GM19438 (cell line): ENCODE results near the gene GLUD1.
"Not testable (repeated sequence)": the region's sequence is repeated elsewhere in the genome, so short reads cannot be mapped to it uniquely, and the experiment has no call there.

ENCODE experiments used
- ATAC-seq: cut with Tn5 transposase; IDR thresholded peaks from one replicate; pipeline ENCODE4 v1.9.1; 2021; ENCODE audit warnings: low read depth; ENCODE audit not compliant: unreplicated experiment

GLUD1 gene

GRCh38 chr10:87053577-87054181 lies 41.0 kb downstream of the GLUD1 start:
- no peak for ATAC-seq

GRCh38 chr10:87053111-87053510 lies 41.5 kb downstream of the GLUD1 start:
- ATAC-seq: no peak

DNA sequence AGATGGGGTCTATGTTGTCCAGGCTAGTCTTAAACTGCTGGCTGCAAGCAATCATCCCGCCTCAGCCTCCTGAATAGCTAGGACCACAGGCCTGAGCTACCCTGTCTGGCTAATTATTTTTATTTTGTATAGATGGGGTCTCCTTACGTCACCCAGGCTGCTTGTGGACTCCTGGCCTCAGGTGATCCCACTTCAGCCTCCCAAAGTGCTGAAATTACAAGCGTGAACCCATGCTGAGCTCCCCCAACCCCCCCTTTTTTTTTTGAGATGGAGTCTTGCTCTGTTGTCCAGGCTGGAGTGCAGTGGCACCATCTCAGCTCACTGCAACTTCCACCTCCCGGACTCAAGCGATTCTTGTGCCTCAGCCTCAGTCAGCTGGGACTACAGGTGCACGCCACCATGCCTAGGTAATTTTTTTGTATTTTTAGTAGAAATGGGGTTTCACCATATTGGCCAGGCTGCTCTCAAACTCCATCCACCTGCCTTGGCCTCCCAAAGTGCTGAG lies 49.2 kb downstream of the GLUD1 start:
- ATAC-seq: no peak

DNA sequence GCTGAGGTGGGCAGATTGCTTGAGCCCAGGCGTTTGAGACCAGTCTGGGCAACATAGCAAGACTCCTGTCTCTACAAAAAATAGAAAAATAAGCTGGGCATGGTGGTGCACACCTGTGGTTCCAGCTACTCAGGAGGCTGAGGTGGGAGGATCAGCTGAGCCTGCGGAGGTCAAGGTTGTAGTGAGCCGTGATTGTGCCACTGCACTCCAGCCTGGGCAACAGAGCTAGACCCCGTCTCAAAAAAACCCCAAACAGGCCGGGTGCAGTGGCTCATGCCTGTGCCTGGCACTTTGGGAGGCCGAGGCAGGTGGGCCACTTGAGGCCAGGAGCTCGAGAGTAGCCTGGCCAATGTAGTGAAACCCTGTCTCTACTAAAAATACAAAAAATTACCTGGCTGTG lies 51.1 kb downstream of the GLUD1 start:
- ATAC-seq: not testable (repeated sequence)

GRCh38 chr10:87038786-87039185 lies 55.9 kb downstream of the GLUD1 start:
- no peak for ATAC-seq

DNA sequence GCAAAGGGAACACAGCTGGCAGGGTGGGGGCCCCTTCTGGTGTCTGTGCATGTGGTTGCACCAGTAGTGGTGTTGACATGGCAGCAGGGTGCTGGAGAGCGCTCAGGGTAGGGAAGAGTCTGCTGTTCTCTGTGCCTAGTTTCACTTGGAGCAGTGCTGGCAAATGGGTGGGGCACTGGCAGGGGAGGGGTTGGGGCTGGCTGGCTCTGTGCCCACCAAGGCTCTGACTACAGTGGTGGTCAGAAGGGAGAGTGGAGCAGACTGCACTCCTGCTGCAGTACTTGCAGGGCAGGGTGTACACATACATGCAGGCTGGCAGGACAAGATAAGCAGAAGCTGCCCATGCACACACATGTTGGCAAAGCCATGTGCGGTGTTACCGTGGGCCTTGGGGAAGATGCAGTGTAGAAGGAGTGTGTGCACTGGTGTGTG lies 56.3 kb downstream of the GLUD1 start:
- ATAC-seq: no peak

- no peak for ATAC-seq
These were observed 58.0 kb downstream of the GLUD1 start for GRCh38 chr10:87036623-87037022.

DNA sequence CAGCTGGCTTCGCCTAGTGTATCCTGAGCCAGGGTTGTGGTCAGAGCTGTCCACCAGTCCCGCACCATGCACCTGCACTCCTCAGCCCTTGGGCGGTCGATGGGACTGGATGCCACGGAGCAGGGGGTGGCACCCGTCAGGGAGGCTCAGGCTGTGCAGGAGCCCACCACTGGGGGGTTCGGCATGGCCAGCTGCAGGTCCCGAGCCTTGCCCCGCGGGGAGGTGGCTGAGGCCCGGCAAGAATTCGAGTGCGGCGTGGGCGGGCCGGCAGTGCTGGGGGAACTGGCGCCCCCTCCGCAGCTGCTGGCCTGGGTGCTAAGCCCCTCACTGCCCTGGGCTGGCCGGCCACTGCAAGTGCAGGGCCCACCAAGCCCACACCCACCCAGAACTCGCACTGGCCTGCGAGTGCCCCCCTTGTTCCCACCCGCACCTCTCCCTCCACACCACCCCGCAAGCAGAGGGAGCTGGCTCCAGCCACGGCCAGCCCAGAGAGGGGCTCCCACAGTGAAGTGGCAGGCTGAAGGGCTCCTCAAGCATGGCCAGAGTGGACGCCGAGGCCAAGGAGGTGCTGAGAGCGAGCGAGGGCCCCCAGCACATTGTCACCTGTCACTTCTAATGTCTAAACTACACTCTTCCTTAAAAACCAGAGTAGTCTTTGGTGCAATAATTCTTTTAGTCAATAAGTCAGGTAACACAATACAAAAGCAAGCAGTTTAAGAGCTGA lies 63.6 kb downstream of the GLUD1 start:
- ATAC-seq: no peak

GRCh38 chr10:87030419-87030818 lies 64.2 kb downstream of the GLUD1 start:
- ATAC-seq: not testable (repeated sequence)

- ATAC-seq: not testable (repeated sequence)
These were observed 67.7 kb downstream of the GLUD1 start for GRCh38 chr10:87026747-87027508.

DNA sequence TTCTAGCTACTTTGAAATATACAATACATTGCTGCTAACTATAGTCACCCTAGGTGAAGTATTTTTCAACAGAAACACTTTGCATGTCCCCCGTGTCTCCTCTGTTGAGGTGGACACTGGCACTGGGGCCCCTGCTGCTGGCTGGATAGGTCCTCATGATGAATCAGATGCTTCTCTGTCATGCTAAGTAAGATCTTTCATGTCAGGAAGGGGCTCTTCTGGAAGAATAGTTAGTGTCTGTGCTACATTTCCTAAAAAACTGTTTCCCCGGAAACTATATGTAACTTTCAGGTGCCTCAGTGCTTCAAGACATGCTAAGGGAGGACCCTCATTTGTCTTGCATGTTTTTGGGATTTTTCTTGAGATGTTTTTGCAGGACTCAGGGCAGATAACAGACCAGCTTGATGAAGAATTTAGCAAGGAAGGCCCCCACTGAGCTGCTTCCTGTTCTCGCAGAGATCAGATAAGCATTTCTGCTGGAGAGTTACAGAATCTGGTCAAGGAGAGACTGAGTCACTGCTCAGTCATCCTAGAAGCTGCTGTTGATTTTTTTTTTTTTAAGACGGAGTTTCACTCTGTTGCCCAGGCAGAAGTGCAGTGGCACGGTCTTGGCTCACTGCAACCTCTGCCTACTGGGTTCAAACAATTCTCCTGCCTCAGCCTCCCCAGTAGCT lies 69.2 kb downstream of the GLUD1 start:
- ATAC-seq: not testable (repeated sequence)

GRCh38 chr10:87020056-87020455 lies 74.6 kb downstream of the GLUD1 start, which contains the start of gene FAM25A:
Gene FAM25A (plus strand): TSS chr10:87020294. CDS start chr10:87020325, 31 bp downstream.
- ATAC-seq: not testable (repeated sequence)

DNA sequence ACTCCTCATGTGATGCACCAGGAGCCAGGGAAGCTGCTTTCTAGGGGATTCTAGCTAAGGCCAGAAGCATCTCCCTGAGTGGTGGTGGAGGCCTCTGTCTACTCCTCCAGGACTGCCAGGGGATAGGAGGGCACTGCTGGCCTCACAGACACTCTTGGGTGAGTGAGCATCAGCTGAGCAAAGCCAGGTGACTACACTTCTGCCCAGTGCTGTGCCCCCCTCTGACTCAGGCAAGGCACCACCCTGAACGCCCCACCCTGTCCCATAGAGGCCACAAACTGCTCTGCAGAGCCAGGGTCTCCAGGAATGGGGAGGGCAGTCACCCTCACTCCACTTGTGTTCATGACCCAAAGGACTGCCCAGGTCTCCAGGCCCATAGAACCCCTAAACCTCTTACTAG lies 75.1 kb downstream of the GLUD1 start:
- not testable (repeated sequence) for ATAC-seq

GRCh38 chr10:87019066-87019465 lies 75.6 kb downstream of the GLUD1 start:
- not testable (repeated sequence) for ATAC-seq

DNA sequence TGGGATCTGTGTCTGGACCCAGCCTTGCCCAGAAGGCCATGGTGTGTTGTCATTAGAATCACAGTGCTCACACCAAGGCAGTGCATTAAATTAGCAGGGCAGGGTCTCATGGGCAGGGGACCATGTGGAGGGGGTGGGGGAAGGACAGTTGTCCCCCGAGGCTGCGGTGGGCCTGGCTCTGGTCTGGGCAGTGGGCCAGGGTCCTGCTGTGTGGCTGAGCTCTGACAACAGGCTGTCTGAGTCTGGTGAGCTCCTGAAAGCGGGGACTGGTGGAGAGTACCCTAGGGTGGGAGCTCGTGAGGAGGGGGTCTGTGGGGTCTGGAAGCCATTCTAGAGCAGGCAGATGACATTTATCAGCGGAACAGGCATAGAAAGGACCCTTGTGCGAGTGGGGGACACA lies 76.5 kb downstream of the GLUD1 start:
- not testable (repeated sequence) for ATAC-seq

DNA sequence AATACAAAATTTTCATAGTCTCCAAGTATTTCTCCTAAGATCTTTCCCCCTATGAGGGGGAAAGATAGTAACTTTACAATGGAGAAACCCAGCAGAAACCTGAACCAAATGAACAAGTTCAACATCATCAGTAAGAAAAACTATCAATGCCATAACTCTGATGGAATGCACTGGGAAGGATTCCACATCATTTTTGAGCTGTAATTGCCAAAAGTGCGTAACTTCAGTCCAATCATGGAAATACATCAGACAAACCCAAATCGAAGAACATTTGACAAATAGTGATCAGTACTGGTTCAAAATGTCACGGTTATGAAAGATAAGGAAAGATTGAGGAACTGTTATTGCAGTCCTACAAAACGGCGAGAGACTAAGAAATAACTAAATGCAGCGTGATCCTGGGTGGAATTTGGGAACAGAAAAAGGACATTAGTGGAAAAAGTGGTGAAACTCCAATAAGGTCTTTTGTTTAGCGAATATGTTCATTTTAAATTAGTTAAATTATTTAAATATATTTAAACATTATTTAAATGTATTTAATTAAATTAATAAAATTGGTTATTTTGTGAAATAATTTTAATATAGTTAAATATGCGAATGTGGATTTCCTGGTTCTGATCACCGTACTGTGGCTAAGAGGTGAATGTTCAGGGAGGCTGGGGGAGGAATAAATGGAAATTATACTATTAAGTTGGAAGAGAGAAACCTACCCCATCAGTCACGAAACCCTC lies 79.5 kb downstream of the GLUD1 start:
- ATAC-seq: not testable (repeated sequence)

GRCh38 chr10:87013528-87013927 lies 81.1 kb downstream of the GLUD1 start:
- not testable (repeated sequence) for ATAC-seq

- ATAC-seq: not testable (repeated sequence)
These were observed 85.4 kb downstream of the GLUD1 start for GRCh38 chr10:87009134-87009696.

DNA sequence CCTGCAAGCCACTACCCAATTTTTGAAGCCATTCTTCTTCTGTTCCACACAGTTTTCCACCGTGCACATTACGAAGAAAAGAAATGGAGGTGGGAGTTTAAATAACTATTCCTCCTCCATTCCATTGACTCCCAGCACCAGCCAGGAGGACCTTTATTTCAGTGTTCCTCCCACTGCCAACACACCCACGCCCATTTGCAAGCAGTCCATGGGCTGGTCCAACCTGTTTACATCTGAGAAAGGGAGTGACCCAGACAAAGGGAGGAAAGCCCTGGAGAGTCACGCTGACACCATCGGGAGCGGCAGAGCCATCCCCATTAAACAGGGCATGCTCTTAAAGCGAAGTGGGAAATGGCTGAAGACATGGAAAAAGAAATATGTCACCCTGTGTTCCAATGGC lies 86.3 kb downstream of the GLUD1 start:
- not testable (repeated sequence) for ATAC-seq

DNA sequence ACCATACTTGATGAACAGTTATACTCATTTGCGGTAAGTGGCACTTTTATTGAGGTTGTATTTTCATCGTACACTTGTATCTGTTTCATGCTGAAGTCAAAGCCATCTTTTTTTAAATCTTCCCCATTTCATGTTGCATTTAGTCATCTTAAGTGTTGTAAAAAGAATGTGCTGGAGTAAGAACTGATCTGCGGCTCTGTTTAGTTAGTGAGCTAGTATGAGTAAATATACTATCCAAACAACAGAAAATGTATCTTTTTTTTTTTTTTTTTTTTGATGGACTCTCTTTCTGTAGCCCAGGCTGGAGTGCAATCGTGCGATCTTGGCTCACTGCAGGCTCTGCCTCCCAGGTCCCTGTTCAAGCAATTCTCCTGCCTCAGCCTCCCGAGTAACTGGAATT lies 87.0 kb downstream of the GLUD1 start:
- ATAC-seq: not testable (repeated sequence)
